ENCODE data around the gene KLHL35.
"Not testable (repeated sequence)": the region's sequence is repeated elsewhere in the genome, so short reads cannot be mapped to it uniquely, and the experiment has no call there.

DNA sequence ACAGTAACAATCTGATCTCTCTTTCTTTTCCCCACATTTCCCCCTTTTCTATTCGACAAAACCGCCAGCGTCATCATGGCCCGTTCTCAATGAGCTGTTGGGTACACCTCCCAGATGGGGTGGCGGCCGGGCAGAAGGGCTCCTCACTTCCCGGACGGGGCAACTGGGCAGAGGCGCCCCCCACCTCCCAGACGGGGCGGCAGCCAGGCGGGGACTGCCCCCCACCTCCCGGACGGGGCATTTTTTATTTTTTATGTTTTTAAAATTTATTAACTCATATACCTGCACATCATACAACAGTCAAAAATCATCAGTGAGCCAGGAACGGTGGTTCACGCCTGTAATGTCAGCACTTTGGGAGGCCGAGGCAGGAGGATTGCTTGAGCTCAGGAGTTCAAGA is 54.2 kb downstream of the KLHL35 start:
- TF ChIP-seq EZH2 (IDR thresholded peaks at IDR 0.05; ENCODE audit: insufficient read depth, poor library complexity, severe bottlenecking); EZH2phosphoT487 (IDR thresholded peaks at IDR 0.05; ENCODE audit: insufficient read depth, low read depth): not testable (repeated sequence)

Measured in GM23248 (cell line).